Loucy (cell line): ENCODE measurements around the gene GRAMD2A.

Source experiments
- EZH2phosphoT487 ChIP-seq: fragments of 200-600 bp; IDR thresholded peaks from 2 replicates; pipeline ENCODE4 v1.6.1; 2018; ENCODE audit warnings: antibody characterized with exemption, mild to moderate bottlenecking, moderate library complexity, borderline replicate concordance
- TF ChIP-seq, protein P1 (sequence below): fragments of 200-600 bp; sonication (generic); conservative IDR thresholded peaks from 2 replicates; pipeline ENCODE4 v1.5.1; 2014; ENCODE audit warnings: mild to moderate bottlenecking, antibody characterized with exemption, low read length

DNA sequence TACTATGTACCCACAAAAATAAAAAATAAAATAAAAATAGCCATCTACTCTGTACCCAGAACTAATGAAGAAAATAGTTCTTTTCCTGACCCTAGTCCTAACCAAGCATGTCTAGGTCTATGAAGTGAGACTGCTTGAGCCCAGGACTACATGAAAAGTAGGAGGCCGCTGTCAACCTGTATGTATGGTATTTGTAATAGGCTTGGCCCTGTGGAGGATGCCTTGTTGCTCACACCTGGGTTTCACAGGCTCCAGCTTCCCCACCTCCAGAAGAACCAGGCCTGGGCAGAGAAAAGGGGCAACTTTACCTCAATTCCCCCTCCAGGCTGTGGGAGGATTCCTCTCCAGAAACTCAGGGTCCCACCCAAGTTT is 40.3 kb upstream of the GRAMD2A start:
- TF ChIP-seq, protein P1, sequence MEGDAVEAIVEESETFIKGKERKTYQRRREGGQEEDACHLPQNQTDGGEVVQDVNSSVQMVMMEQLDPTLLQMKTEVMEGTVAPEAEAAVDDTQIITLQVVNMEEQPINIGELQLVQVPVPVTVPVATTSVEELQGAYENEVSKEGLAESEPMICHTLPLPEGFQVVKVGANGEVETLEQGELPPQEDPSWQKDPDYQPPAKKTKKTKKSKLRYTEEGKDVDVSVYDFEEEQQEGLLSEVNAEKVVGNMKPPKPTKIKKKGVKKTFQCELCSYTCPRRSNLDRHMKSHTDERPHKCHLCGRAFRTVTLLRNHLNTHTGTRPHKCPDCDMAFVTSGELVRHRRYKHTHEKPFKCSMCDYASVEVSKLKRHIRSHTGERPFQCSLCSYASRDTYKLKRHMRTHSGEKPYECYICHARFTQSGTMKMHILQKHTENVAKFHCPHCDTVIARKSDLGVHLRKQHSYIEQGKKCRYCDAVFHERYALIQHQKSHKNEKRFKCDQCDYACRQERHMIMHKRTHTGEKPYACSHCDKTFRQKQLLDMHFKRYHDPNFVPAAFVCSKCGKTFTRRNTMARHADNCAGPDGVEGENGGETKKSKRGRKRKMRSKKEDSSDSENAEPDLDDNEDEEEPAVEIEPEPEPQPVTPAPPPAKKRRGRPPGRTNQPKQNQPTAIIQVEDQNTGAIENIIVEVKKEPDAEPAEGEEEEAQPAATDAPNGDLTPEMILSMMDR = no peak
- no peak for TF ChIP-seq EZH2phosphoT487
